GM19239 (cell line): ENCODE data around the gene CCL2.

Source experiments
- DNase-seq: peaks from one replicate; pipeline ENCODE4 v3.0.0; 2011; ENCODE audit warnings: low spot score; ENCODE audit not compliant: insufficient read length
- FAIRE-seq: peaks from 2 replicates; lab custom pipeline; 2011; peaks lifted over from hg19 to GRCh38; lab: Jason Lieb, UNC

The CCL2 gene

DNA sequence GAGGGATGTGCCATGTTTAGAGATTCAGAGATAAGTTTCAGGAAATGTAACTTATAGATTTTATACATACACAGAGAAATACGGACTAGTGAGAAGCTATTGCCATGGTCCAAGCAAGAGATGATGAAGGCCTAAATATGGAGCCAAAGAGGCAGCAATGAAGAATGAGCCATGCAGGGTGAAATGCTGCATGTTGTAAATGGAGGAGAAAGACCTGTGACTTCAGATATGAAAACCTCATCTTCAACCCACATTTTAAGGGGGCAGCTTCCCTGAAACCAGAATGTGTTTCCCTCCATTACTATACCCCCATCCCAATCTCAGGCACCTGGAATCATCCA lies 2.9 kb downstream of the CCL2 start:
- DNase-seq (no peak), FAIRE-seq (no peak)

DNA sequence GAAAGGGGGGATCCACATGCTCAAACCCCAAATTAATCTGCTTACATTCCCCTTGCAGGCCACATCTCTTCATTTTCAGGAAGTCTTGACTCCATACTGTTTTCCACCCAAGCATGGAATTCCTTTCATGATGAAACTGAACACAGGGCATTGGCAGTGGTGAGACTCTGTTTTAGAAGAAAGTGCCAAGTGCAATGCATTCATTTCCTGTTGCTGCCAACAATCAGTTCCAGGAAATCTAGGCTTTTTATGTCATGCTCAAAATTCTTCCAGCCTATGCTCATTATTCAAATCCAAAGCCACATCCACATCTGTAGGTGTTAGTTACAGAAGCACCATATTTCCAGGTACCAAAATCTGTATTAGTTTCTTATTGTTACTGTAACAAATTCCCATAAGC lies 4.1 kb downstream of the CCL2 start:
- no peak for DNase-seq
- FAIRE-seq, result no peak

DNA sequence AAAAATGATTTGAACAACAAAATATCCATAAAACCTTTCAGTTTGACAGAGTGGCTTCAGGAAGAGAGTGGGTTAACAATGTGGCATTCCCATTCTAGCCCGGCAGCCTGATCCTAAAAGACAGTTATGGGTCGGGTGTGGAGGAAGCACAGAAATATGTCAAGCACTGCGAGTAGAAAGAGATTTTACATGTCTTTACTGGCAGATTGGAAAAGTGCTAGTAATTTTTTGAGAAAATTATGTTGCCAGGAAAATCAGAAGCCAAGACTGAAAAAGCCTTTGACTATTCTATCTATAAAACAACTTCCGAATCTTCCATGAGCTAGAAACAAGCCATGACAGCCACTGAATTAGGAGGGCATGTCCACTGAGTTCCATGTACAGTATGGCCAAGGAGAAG lies 5.8 kb downstream of the CCL2 start:
- DNase-seq (no peak), FAIRE-seq (no peak)

DNA sequence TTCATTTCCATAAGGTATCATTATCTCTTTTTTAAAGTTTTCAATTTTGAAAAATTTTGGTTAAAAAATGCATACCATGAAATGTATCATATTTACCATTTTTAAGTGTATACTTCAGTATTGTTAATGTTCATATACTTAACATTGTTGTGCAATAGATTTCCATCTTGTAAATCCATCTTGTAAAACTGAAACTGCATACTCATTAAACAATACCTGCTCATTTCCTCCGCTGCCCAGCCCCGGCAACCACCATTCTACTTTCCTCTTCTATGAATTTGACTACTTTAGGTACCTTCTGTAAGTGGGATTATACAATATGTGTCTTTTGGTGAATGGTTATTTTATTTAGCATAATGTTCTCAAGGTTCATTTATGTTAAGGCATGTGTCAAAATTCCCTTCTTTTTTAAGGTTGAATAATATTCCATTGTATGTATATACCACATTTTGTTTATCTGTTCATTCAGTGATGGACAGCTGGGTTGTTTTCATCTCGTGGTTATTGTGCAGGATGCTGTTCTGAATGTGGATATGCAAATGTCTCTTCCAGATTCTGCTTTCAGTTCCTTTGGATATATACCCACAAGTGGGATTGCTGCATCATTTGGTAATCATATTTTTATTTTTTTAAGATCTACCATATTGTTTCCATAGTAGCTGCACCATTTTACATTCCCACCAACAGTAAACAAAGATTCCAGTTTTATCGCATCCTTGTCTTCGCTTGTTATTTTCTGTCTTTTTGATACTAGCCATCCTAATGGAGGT lies 6.7 kb downstream of the CCL2 start:
- FAIRE-seq (no peak), DNase-seq (no peak)

DNA sequence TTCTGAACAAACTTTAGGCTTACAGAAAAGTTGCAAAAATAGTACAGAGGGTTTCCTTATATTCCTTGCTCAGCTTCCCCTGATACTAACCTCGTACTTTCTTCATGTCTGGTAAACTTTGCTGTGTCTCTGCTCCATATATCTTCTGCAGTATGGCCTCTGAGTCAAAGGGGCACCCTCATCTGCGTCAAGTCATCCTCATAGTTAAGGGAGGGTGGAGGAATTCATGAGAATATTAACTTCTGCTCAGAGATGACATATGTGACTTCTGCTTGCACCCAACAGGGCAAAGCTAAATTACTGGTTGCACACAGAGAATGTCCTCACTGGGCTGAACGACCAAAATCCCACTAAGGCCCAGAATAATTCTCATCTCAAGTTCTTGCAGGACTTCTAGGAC lies 10.6 kb downstream of the CCL2 start:
- FAIRE-seq (no peak), DNase-seq (no peak)

DNA sequence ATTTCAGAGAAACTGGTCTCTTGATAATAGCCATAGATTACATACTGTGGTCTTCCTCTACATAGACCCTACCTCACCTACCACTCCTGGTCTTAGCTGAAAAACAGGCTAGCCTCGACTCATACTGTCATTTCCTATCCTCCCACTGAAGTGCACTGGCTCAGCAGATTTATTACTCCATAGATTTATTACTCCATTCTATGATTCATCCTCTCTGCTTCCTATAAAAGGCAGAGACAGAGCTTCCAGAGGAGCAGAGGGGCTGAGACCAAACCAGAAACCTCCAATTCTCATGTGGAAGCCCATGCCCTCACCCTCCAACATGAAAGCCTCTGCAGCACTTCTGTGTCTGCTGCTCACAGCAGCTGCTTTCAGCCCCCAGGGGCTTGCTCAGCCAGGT lies 14.9 kb downstream of the CCL2 start, which contains the start of gene CCL7:
TSS of gene CCL7 (plus strand) at position 253 of the 400 bp plus-strand sequence. CDS start at position 323, 70 bp downstream.
- FAIRE-seq, result no peak

DNA sequence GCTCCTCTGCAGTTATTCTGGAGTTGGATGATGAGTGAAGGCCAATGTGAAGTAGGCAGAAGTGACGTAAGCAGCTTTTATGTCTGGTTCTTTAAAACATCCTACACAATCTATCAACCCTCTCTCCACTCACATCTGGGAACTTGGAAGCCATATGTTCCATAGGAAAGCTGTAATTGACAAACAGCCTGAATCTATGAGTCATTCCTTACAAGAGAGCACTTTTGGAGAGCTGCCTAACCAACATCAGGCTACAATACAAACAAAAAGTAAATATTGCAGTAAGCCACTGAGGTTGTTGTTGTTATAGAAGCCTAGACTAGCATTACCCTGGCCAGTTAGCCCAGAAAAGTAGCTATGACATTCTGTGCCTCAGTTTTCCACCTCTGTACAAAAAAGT lies 20.8 kb downstream of the CCL2 start:
- no peak for DNase-seq
- FAIRE-seq, result no peak

More for the DNA sequence above, 14.9 kb downstream of the CCL2 start, which contains the start of gene CCL7:
- no peak for DNase-seq

DNA sequence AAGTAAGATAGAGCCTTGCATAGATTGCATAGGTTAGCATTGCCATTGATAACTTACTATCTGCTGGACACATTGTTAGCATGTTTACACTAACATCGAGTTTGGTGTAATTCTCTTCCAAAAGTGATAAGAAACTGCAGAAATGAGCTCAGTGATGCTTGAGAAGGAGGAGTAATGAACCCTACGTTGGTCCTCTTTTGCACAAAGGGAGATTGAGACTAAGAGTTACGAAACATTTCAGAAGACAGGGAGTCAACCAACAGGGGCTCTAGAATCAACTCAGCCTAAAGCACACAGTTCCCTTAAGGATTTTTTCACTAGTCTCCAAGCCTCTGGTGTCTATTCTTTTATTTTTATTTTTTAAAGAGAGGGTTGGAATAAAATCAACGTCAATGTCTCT lies 21.7 kb downstream of the CCL2 start:
- no peak for DNase-seq
- no peak for FAIRE-seq

DNA sequence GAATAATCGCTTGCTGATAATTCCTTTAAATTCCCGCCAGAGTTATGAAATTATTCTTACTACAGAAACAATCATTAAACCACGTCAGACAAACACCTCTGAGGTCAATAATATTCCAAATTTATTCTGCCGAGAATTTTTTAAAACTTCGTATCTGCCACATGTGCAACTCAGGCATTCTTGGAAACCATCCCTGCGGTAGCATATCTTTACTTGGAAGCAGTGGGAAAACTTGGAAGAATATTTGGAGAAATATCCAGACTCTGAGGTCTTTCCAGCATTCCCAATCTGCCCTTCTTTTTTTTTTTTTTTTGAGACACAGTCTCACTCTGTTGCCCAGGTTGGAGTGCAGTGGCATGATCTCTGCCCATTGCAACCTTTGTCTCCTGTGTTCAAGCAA lies 28.5 kb downstream of the CCL2 start:
- no peak for FAIRE-seq
- no peak for DNase-seq

DNA sequence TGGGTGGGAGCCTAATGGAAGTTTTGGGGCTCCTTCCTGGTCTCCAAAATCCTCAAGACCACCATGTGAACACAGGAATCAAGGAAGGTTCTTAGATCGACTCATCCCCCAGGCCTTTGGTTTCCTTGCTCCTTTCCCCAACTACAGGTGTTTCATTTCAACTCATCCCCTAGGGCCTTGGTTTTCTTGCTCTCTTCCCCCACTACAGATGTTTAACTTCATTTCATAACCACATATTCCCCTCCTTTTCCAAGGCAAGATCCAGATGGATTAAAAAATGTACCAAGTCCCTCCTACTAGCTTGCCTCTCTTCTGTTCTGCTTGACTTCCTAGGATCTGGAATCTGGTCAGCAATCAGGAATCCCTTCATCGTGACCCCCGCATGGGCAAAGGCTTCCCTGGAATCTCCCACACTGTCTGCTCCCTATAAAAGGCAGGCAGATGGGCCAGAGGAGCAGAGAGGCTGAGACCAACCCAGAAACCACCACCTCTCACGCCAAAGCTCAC lies 30.3 kb downstream of the CCL2 start, which contains the start of gene CCL11:
TSS of gene CCL11 (plus strand) at position 457 of the 507 bp plus-strand sequence. CDS start 67 bp downstream, outside the sequence.
- no peak for FAIRE-seq
- DNase-seq, result no peak

DNA sequence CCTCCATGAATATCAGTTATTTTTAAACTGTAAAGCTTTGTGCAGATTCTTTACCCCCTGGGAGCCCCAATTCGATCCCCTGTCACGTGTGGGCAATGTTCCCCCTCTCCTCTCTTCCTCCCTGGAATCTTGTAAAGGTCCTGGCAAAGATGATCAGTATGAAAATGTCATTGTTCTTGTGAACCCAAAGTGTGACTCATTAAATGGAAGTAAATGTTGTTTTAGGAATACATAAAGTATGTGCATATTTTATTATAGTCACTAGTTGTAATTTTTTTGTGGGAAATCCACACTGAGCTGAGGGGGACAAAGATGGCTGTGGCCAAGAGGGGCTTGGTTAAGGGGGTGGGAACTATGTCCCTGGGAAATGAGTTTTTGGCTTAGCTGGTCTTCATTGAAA lies 32.8 kb downstream of the CCL2 start:
- FAIRE-seq (no peak), DNase-seq (no peak)

DNA sequence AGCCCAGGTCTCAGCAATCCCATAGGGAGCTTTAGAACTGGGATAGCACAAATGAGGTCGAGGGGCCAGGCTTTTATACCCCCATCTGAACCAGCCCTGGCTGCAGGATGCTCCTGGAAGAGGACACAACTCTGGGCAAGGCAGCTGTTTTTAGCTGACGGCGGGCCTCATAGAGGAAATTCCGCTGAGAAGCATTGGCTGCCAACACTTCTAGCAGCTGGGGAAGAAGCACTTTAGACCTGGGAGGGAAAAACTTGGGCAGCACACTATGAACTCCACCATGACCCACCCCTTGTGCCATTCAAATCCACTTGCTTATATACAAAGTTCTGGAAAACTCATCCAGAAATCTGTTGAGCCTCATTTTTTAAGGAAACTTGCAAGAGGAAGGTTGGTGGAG lies 35.5 kb downstream of the CCL2 start:
- FAIRE-seq, result no peak

DNA sequence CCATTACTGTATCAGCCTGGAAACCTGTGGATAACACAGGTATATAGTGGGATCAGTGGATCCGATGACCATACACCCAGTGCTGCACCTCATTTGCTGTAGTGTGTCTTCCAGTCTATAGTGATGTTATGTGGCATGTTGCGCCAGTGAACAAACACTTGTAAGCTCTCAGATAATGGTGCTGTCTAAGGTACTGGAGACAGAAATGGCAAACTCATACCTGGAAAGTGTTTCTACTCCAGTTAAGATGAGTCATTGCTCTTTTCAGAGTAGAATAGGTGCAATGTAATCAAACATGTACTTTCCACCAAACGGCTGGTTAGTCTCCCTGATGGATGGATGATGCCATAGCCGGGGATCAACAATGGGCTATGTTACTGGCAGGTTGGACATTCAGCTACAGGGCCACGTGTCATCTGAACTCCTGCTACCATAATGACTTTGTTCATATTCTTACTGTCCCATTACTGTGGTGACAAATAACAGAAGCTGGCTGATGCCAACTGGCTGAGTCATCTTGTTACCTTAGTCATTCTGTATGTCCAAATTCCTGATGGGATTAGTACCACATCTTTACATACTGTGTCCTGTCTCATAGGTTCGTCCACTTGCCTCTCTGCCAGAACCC lies 36.8 kb downstream of the CCL2 start:
- no peak for DNase-seq

More for the DNA sequence above, 35.5 kb downstream of the CCL2 start:
- no peak for DNase-seq

DNA sequence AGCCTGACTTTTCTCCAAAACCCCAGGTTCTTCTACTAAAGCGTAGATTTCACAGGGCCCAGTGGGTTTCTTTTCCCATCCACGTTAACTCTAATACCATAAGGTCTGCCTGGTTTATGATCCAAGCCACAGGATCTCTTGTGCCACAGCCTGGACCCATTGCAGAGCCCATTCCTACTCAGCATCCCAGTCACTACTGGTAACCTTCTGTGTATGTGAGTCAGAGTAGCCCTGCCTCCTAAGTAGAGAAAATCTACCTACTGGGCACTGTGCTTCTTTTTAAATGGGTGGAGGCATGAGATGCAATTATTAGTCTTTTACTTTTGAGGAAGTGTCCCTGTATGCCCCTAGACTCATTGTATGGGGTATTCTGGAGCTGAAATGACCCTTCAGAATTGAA lies 43.9 kb downstream of the CCL2 start:
- FAIRE-seq, result no peak
- DNase-seq, result no peak

More for the DNA sequence above, 36.8 kb downstream of the CCL2 start:
- no peak for FAIRE-seq

DNA sequence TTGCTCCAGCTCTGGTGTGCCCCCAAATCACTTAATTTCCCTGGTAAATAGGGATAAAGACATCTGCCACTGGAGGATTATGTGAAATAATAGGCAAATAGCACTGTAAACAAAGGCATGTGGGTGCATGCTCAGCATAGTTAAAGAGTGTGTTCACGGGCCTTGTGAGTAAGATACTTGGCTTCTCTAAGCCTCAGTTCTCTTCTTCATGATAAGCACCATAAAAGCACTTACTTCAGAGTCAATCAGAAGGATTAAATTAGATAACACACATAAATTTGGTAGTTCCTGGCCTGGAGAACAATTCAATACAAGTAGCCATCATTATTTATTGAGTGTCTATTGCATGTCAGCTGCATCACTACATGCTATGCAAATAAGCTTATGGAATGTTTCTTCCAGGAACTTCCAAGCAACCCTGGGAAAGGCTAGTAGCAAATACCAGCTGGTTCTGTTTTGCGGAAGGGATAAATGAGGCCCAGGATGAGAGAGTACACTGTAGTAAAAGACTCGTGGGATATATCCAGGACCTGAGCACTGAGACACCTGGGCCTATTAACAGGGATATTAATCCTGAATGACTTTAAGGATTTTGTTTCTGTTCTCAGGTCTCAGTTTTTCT lies 45.0 kb downstream of the CCL2 start:
- FAIRE-seq, result no peak
- DNase-seq, result no peak

DNA sequence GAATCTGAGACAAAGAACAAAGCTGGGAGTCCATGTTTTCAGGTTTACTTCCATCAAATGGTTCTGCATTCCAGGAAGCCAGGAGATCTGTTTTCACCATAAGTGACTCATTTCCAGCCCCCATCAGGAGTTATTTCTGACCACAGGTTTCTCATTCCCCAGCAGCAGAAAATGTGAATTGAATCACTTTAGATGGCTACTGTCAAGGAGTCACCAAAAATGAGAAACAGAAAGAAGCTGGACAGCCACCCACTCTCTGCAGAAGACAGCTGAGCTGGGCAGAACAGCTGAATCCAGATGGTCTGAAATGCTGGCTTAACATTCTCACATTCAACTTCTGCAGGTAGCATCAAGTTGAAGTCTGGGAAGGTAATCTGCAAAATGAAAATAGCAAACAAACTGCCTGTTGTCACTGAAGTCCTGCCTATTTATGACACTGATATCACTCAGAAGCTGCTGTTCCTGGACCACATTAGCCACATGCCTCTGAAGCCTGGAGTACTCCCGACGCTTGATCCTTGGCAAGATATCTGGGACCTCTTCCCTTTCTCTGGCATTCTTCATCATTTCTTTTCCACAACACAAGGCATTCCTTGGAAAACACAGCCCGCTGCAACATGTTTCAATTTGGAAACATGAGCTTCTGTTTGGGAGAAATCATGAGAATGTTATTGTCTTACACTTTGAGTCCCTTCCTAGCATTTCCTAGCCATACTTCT lies 45.7 kb downstream of the CCL2 start:
- DNase-seq, result no peak
- no peak for FAIRE-seq

DNA sequence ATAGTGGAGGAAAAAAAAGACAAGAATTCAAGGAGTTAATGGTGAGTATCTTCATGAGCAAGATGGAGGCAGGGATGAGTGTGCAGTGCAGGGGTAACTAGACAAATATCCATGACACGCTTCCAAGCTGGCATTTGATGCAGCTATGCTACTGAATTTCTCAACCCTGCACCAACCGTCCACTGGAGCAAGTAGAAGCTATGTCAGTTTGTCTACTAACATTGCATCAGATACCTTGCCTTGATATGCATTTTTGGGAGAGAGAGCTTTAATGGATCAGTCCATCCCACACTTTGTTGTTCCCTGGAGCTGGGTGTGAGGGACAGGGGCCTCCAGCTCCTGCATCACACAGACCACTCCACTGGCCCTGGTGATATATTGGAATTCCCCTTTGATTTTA lies 46.9 kb downstream of the CCL2 start:
- no peak for DNase-seq
- no peak for FAIRE-seq

DNA sequence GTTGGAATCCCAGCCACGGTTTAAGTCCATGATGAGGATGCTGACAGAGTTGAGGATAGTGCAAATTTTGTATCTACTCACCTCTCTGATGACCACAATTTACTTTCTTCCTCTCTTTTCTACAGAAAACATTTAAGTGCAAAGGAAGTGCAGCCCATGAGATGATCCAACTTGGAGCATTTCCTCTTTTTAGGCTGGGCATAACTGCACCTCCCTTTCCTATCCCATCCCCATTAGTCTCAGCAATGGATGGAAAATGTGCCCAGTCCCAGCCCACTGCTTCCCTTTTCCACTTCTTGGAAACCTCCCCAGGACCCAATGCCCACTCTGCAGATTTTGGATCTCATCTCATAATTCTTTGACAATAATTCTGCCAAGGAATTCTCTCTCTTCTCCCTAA lies 47.6 kb downstream of the CCL2 start:
- DNase-seq (no peak), FAIRE-seq (no peak)

DNA sequence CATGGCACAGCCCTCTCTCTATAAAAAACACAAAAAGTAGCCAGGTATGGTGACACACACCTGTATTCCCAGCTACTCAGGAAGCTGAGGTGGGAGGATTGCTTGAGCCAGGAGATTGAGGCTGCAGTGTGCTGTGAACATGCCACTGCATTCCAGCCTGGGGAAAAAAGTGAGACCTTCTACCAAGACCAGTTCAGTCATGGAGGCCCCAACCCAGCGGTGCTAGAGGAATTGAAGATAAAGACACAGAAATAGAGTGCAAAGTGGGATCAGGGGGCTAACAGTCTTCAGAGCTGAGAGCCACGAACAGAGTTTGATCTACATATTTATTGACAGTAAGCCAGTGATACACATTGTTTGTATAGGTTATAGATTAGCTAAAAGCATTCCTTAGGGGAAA lies 48.5 kb downstream of the CCL2 start:
- FAIRE-seq, result no peak
- DNase-seq, result no peak

DNA sequence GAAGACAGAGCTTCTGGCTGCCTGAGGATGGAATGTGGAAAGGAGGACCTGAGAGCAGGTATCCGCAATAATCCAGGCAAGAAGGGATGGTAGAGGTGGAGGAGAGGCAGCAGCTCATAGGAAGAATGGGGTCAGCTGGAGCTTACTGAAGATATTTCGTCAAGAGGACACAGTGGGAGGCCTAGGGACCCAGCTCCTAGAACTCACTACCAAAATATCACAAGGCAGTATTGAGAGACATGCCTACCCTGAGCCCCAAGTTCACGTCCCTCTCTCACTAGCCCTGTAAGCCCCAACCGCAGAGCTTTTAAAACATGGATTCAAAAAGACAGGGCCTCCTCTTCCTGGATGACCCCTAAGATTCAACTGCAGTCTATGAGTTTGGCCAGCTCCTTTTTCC lies 50.0 kb downstream of the CCL2 start:
- no peak for DNase-seq
- no peak for FAIRE-seq

DNA sequence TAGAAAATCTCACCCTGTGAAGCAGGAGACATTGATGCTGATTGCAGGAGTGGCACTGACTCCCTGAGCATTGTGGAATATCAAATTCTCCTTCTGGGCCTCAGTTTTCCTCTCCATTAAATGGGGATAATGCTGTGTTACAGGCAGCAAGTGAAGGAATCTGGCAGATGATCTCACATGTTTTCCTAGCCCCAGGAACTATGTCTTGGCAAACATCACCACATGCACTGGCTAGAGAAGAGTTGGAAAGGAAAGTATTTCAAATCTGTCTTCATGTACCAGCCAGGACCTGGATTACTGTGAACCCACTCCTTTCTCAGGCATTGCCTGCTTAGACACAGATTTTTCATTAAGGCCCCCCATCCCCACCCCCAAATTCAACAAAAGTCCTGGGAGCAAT lies 50.5 kb downstream of the CCL2 start:
- DNase-seq, result no peak
- FAIRE-seq, result no peak
